H1 (cell line): Measurements from ENCODE around the gene VEPH1.

Source experiments
- CTCF ChIP-seq, 3 experiments: IDR thresholded peaks; 1 replicate in 2 of 3; 2 replicates in 1 of 3; pipeline versions ENCODE4 v1.5.1 to v1.6.1; 2011; ENCODE audit warnings: low read length in 3 of 3, mild to moderate bottlenecking in 3 of 3, inconsistent platforms in 2 of 3, low read depth in 1 of 3, moderate library complexity in 1 of 3; ENCODE audit not compliant: insufficient read depth in 1 of 3; ENCODE audit errors: control extremely low read depth in 1 of 3
- GABPA ChIP-seq: IDR thresholded peaks from 2 replicates; pipeline ENCODE4 v1.6.1; 2011; ENCODE audit warnings: mild to moderate bottlenecking, low read length, moderate library complexity, borderline replicate concordance; ENCODE audit not compliant: insufficient read depth
- POLR2A ChIP-seq, 2 experiments: IDR thresholded peaks; 1 replicate in 1 of 2; 2 replicates in 1 of 2; pipeline ENCODE4 v1.6.1; 2011; ENCODE audit warnings: low read depth in 2 of 2, low read length in 2 of 2, mild to moderate bottlenecking in 2 of 2; ENCODE audit errors: control extremely low read depth in 1 of 2
- POLR2AphosphoS5 ChIP-seq: IDR thresholded peaks from 2 replicates; pipeline ENCODE4 v1.6.1; 2011; ENCODE audit warnings: low read depth, low read length
- SP2 ChIP-seq: IDR thresholded peaks from 2 replicates; pipeline ENCODE4 v1.6.1; 2012; ENCODE audit warnings: mild to moderate bottlenecking, low read length, inconsistent platforms
- SRF ChIP-seq: IDR thresholded peaks from 2 replicates; pipeline ENCODE4 v1.6.1; 2011; ENCODE audit warnings: mild to moderate bottlenecking, low read depth, low read length, moderate library complexity

- TF ChIP-seq CTCF (IDR thresholded peaks at IDR 0.05; ENCODE audit: control extremely low read depth in 1 of 3, insufficient read depth in 1 of 3, low read depth in 1 of 3, low read length in 3 of 3) (no peak), POLR2A (IDR thresholded peaks at IDR 0.05; ENCODE audit: control extremely low read depth in 1 of 2, low read depth in 2 of 2, low read length in 2 of 2) (no peak), GABPA (no peak), SP2 (no peak), POLR2AphosphoS5 (no peak), SRF (no peak)
Observed at GRCh38 chr3:157443905-157444796, 59.1 kb downstream of the VEPH1 start.
